Neural crest cell (in vitro differentiated cells): Measurements from ENCODE around the gene SLC7A8. TPM values are rescaled to one million over a fixed set of nuclear protein-coding genes. Genes with fewer than 3 reads are reported as not detected.

ENCODE experiments used
- DNase-seq: peaks from one replicate; pipeline ENCODE4 v3.0.0; 2021; ENCODE audit warnings: low read depth, mixed read lengths, low spot score
- H3K27ac Mint-ChIP-seq: one replicate; pipeline ENCODE4 v1.8.0; 2021; ENCODE audit warnings: mild to moderate bottlenecking, mixed read lengths; ENCODE audit not compliant: unreplicated experiment
- H3K27me3 Mint-ChIP-seq: 2 replicates; pipeline ENCODE4 v1.8.0; 2021; ENCODE audit warnings: low read depth, mild to moderate bottlenecking, mixed read lengths
- H3K36me3 Mint-ChIP-seq: 2 replicates; pipeline ENCODE4 v1.8.0; 2021; ENCODE audit warnings: low read depth, mild to moderate bottlenecking, mixed read lengths
- H3K4me1 Mint-ChIP-seq: 2 replicates; pipeline ENCODE4 v1.8.0; 2021; ENCODE audit warnings: mixed read lengths
- H3K4me3 Mint-ChIP-seq: one replicate; pipeline ENCODE4 v1.8.0; 2021; ENCODE audit warnings: mild to moderate bottlenecking, mixed read lengths
- H3K9me3 Mint-ChIP-seq: 2 replicates; pipeline ENCODE4 v1.8.0; 2021; ENCODE audit warnings: mixed read lengths
- total RNA-seq: library from RNA; stranded (reverse); gene quantifications from 2 replicates; pipeline ENCODE4 v1.2.1, GENCODE V29; 2021
- TF ChIP-seq, protein P1 (sequence below): fragments of 200-600 bp; sonication (generic); conservative IDR thresholded peaks from 2 replicates; pipeline ENCODE4 v1.5.0; 2021; ENCODE audit warnings: antibody characterized with exemption, mild to moderate bottlenecking

SLC7A8 gene
- total RNA-seq, 1 donor from 2014 or later: 9.4 TPM

DNA sequence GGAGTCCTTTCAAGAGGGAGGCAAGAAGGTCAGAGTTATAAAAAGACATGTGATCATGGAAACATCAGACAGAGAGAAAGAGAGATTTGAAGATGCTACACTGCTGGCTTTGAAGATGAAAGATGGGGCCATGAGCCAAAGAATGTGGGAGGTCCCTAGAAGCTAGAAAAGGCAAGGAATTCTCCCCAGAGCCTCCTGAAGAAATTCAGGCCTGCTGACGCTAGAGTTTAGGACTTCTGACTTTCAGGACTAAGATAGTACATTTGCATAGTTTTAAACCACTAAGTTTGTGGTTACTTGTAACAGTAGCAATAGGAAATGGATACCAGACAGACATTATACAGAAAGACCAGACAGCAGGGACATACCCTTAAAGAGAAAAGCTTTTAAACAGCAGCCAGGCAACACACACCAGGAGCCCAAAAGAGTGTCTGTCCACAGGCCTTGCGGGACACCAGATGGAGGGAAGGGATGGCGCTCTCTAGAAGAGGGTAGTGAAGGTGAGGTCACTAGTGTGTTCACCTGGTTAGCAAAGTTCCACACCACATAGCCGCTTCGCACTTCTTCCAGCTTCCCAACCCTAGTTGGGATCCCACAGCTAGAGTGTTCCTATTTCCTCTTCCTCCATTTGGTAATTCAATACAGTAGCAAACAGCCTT is 34.7 kb downstream of the SLC7A8 start:
- Mint-ChIP-seq H3K4me1 (peaks cover 1% of the 10 kb centered on the region), H3K27me3 (no peaks in the 10 kb centered on the region), H3K36me3 (no peaks in the 10 kb centered on the region), H3K27ac (no peak overlapping the region), H3K9me3 (peaks cover 3% of the 10 kb centered on the region), H3K4me3 (no peak overlapping the region)
- no peak for DNase-seq
- TF ChIP-seq, protein P1, sequence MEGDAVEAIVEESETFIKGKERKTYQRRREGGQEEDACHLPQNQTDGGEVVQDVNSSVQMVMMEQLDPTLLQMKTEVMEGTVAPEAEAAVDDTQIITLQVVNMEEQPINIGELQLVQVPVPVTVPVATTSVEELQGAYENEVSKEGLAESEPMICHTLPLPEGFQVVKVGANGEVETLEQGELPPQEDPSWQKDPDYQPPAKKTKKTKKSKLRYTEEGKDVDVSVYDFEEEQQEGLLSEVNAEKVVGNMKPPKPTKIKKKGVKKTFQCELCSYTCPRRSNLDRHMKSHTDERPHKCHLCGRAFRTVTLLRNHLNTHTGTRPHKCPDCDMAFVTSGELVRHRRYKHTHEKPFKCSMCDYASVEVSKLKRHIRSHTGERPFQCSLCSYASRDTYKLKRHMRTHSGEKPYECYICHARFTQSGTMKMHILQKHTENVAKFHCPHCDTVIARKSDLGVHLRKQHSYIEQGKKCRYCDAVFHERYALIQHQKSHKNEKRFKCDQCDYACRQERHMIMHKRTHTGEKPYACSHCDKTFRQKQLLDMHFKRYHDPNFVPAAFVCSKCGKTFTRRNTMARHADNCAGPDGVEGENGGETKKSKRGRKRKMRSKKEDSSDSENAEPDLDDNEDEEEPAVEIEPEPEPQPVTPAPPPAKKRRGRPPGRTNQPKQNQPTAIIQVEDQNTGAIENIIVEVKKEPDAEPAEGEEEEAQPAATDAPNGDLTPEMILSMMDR: no peak

DNA sequence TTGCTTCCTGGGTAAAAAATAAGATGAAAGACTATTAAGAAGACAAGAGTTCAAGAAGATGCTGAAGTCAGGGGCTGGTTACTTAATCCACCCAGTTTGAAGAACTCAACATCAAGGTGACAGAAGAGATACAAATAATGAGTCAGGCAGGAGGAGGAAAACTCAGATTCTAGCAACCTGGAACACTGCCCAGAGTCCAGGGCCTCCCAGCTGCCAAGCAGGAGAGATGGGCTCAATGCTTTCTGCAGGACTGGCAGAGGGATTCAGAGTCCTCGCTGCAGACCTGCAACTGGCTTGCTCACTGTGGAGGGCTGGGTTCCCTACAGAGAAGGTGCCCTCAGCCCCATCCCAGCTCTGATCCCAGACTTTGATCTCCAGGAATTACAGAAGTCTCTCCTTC is 35.8 kb downstream of the SLC7A8 start:
- Mint-ChIP-seq H3K9me3 (peaks cover 3% of the 10 kb centered on the region), H3K36me3 (no peaks in the 10 kb centered on the region), H3K27me3 (no peaks in the 10 kb centered on the region), H3K4me3 (no peak overlapping the region), H3K27ac (no peak overlapping the region), H3K4me1 (no peaks in the 10 kb centered on the region)
- DNase-seq: no peak
- TF ChIP-seq, protein P1: no peak

DNA sequence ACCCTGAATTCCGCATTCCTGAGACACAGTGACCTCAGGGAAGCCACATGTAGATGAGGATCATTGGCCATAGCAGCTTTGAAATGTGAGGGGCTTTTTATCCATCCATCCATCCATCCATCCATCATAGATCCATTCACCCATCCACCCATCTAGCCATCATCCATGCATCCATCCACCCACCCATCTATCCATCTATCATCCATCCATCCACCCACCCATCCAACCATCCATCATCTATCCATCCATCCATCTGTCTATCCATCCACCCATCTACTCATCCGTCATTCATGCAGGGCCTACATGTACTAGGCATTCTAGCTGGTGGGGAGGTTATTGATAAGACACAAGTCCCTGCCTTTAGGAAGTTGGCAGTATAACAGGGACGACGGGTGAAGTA is 36.5 kb downstream of the SLC7A8 start:
- Mint-ChIP-seq H3K4me1 (no peaks in the 10 kb centered on the region), H3K9me3 (peaks cover 3% of the 10 kb centered on the region), H3K4me3 (no peak overlapping the region), H3K27me3 (no peaks in the 10 kb centered on the region), H3K36me3 (no peaks in the 10 kb centered on the region), H3K27ac (no peak overlapping the region)
- TF ChIP-seq, protein P1: no peak
- DNase-seq: no peak

DNA sequence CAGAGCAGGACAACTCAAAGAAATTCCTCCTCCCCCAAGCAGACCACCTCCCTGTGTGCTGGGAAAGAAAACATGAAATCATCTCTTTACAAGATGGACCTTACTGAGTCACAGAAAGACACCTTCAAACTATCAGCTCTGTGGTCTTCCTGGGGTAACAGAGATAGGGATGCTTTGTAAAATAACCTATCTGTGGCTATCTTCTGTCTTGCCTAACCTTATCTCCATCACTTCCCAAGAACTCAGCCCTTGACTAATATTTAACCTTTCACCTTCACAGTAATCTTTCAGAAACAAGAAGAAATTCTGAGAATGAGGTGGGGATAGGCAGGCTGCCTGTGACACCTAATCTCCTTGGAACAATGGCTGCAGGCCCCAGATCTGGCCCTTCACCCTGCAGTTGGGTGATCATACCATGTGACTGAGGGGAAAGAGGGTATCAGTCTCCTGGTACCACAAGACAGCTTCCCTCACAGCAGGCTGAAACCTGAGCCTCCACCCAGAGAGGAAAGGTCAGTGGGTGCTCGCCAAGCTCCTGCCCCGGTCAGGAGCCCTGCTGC is 37.0 kb downstream of the SLC7A8 start:
- H3K27me3 Mint-ChIP-seq: no peaks in the 10 kb centered on the region
- no peaks in the 10 kb centered on the region for H3K36me3 Mint-ChIP-seq
- no peaks in the 10 kb centered on the region for H3K4me1 Mint-ChIP-seq
- TF ChIP-seq, protein P1: no peak
- peaks cover 3% of the 10 kb centered on the region for H3K9me3 Mint-ChIP-seq
- no peak overlapping the region for H3K27ac Mint-ChIP-seq
- H3K4me3 Mint-ChIP-seq: no peak overlapping the region
- no peak for DNase-seq

DNA sequence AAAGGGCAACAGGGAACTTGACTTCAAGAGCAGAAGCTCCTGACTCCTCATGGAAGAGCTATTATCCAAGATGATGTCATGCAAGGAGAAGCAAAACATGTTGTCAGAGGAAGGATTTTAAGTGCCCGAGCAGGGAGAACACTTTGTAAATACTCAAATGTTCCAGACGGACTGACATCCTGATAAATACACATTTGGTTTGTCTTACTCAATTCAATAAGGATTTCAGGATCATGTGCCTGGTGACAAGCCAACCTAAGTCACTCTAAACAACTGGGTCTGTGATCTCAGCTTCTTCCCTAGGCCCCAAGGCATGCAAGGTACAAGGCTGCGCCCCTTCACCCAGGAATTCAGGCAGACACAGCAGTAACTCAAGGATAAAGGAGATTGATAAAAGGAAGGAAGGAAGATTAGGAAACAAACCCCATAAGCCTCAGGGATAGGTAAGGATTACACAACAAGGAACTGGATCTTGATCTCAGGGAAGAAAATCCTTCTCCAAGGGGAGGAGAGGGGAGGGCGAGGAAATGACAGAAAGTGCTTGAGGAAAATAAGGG is 37.6 kb downstream of the SLC7A8 start:
- no peak for DNase-seq
- Mint-ChIP-seq H3K4me3 (no peak overlapping the region), H3K9me3 (peaks cover 3% of the 10 kb centered on the region), H3K27ac (no peak overlapping the region), H3K36me3 (no peaks in the 10 kb centered on the region), H3K27me3 (no peaks in the 10 kb centered on the region), H3K4me1 (no peaks in the 10 kb centered on the region)
- TF ChIP-seq, protein P1: no peak
